OCI-LY3 (cell line): ENCODE results near the gene ALDH3A1.

Source experiments
- EZH2phosphoT487 ChIP-seq: fragments of 200-600 bp; shearing (Covaris generic); IDR thresholded peaks from 2 replicates; pipeline ENCODE4 v1.6.1; 2018; ENCODE audit warnings: antibody characterized with exemption, mixed run types, low read depth
- TF ChIP-seq, protein P1 (sequence below): fragments of 200-600, 300-600 bp; sonication (generic); IDR thresholded peaks from 2 replicates; pipeline ENCODE4 v1.5.1; 2014; ENCODE audit warnings: antibody characterized with exemption, low read length, low read depth

DNA sequence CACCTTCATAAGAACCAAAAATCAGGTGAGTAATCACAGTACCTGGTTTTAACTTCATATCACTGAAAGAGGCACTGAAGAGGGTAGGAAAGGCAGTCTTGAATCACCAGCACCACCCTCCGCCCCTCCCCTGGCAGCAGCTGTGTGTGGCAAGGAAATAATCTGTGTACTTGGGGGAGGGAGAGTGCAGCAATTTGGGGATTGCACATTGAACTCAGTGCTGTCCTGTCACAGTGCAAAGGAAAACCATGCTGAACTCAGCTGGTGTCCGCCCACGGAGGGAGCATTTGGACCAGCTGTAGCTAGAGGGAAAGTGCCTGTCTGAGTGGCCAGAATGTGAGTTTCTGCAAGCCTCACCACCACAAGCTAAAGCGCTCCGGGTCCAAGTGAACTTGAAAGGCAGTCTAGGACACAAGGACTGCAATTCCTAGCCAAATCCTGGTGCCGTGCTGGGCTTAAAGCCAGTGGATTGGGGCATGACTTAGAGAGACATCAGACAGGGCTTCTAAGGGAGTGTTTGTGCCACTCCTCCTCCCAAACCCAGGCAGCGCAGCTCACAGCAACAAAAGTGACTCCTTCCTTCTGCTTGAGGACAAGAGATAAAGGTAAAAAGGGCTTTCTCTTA lies 39.7 kb upstream of the ALDH3A1 start:
- TF ChIP-seq, protein P1, sequence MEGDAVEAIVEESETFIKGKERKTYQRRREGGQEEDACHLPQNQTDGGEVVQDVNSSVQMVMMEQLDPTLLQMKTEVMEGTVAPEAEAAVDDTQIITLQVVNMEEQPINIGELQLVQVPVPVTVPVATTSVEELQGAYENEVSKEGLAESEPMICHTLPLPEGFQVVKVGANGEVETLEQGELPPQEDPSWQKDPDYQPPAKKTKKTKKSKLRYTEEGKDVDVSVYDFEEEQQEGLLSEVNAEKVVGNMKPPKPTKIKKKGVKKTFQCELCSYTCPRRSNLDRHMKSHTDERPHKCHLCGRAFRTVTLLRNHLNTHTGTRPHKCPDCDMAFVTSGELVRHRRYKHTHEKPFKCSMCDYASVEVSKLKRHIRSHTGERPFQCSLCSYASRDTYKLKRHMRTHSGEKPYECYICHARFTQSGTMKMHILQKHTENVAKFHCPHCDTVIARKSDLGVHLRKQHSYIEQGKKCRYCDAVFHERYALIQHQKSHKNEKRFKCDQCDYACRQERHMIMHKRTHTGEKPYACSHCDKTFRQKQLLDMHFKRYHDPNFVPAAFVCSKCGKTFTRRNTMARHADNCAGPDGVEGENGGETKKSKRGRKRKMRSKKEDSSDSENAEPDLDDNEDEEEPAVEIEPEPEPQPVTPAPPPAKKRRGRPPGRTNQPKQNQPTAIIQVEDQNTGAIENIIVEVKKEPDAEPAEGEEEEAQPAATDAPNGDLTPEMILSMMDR: no peak
- TF ChIP-seq EZH2phosphoT487: no peak
